Vagina (tissue), 2 donors: ENCODE results near the gene EYS. TPM values are rescaled to one million over a fixed set of nuclear protein-coding genes. Genes with fewer than 3 reads are reported as not detected.

ENCODE experiments used
- DNase-seq, 2 donors: peaks; one replicate each; pipeline ENCODE4 v3.0.0-alpha.2; 2017; ENCODE audit errors: extremely low spot score in 2 of 2
- H3K27ac ChIP-seq: fragments of 200-600 bp; sonication (generic); one replicate; pipeline ENCODE4 v1.5.1; 2019
- H3K27me3 ChIP-seq: fragments of 200-600 bp; sonication (generic); one replicate; pipeline ENCODE4 v1.5.1; 2019
- H3K36me3 ChIP-seq, 2 donors: fragments of 200-600 bp; sonication (generic); one replicate each; pipeline ENCODE4 v1.5.1; 2017 to 2019
- H3K4me1 ChIP-seq: fragments of 200-600 bp; sonication (generic); one replicate; pipeline ENCODE4 v1.5.1; 2019
- H3K4me3 ChIP-seq, 2 donors: fragments of 200-600 bp; sonication (generic); 1 replicate in 1 of 2; 2 replicates in 1 of 2; pipeline ENCODE4 v1.5.1; 2016 to 2019
- H3K9me3 ChIP-seq: fragments of 200-600 bp; sonication (generic); one replicate; pipeline ENCODE4 v1.5.1; 2019
- POLR2A ChIP-seq, 2 donors: fragments of 450-650 bp; IDR thresholded peaks; one replicate each; pipeline ENCODE4 v1.6.1; 2017; ENCODE audit warnings: antibody characterized with exemption in 2 of 2, mild to moderate bottlenecking in 2 of 2, moderate library complexity in 2 of 2
- POLR2AphosphoS5 ChIP-seq, 2 donors: sonication (generic); formaldehyde crosslinking; IDR thresholded peaks; one replicate each; pipeline ENCODE4 v1.9.0; 2017; ENCODE audit warnings: antibody characterized with exemption in 2 of 2, mild to moderate bottlenecking in 2 of 2, low read depth in 1 of 2; ENCODE audit not compliant: insufficient read depth in 1 of 2
- intact Hi-C: fragments of 100-400 bp; cut with DNase I; formaldehyde crosslinking; loops from one replicate; pipeline ENCODE4 v1.15.1; 2023
- total RNA-seq: library from RNA; depleted of rRNA; stranded (reverse); fragments of >200 nt; gene quantifications from one replicate; pipeline ENCODE4 v1.2.3, GENCODE V29; 2016
- TF ChIP-seq, protein P1 (sequence below), 3 experiments: fragments of 450-650 bp in 2 of 3; fragments of 200-600 bp in 1 of 3; sonication (generic) in 1 of 3; IDR thresholded peaks; one replicate each; pipeline ENCODE4 v1.5.1; 2017 to 2019; ENCODE audit warnings: antibody characterized with exemption in 3 of 3, mild to moderate bottlenecking in 2 of 3, moderate library complexity in 2 of 3

Gene EYS
- total RNA-seq, 1 donor from 2014 or later, result not detected

DNA sequence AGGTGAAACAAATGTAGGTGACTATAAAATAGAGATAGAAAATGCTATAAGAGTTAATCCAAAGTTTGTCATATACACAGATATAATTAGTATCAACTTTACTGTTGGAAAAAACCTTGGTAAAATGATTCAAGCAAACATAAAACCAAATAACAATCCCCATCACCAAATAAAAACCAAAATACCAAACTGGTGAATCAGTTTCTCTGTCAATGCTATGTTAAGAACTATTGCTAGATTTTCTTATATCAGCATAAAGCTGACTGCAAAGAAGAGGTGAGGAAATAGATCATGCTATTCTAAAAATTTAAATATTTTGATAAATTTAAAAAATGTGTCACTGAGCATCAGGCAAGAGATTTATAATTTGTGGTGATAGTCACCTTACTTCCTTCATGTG is 1413.0 kb downstream of the EYS start:
- Histone ChIP-seq H3K36me3 (no peaks in the 10 kb centered on the region), H3K9me3 (no peaks in the 10 kb centered on the region), H3K4me3 (no peak overlapping the region), H3K27me3 (no peaks in the 10 kb centered on the region), H3K27ac (no peak overlapping the region), H3K4me1 (no peaks in the 10 kb centered on the region)
- DNase-seq, result no peak
- intact Hi-C loops, result no loop called here
- TF ChIP-seq POLR2AphosphoS5 (IDR thresholded peaks at IDR 0.05; ENCODE audit: insufficient read depth in 1 of 2, low read depth in 1 of 2) (no peak), POLR2A (IDR thresholded peaks at IDR 0.05) (no peak)
- TF ChIP-seq, protein P1, sequence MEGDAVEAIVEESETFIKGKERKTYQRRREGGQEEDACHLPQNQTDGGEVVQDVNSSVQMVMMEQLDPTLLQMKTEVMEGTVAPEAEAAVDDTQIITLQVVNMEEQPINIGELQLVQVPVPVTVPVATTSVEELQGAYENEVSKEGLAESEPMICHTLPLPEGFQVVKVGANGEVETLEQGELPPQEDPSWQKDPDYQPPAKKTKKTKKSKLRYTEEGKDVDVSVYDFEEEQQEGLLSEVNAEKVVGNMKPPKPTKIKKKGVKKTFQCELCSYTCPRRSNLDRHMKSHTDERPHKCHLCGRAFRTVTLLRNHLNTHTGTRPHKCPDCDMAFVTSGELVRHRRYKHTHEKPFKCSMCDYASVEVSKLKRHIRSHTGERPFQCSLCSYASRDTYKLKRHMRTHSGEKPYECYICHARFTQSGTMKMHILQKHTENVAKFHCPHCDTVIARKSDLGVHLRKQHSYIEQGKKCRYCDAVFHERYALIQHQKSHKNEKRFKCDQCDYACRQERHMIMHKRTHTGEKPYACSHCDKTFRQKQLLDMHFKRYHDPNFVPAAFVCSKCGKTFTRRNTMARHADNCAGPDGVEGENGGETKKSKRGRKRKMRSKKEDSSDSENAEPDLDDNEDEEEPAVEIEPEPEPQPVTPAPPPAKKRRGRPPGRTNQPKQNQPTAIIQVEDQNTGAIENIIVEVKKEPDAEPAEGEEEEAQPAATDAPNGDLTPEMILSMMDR (IDR thresholded peaks at IDR 0.05), result no peak

DNA sequence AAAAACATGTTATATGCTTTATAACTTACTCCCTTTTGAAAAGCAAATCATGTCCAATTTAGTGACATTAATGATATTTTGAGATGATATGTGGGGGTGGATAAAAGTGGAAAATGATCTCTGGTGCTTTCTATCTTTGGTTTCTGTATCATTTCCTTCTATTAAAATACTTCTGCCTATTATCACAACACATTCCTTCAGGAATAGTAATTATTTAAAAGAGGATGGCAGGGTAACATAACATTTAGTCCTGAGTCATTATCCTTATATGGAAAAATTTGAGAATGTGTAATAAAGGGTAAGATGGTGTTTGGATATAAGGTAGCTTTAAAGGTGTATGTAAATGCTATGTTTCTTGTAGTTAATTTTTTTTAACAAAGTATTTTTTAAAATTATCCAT is 1413.7 kb downstream of the EYS start:
- Histone ChIP-seq H3K4me1 (no peaks in the 10 kb centered on the region), H3K27ac (no peak overlapping the region), H3K9me3 (no peaks in the 10 kb centered on the region), H3K36me3 (no peaks in the 10 kb centered on the region), H3K27me3 (no peaks in the 10 kb centered on the region), H3K4me3 (no peak overlapping the region)
- DNase-seq, result no peak
- intact Hi-C loops, result no loop called here
- TF ChIP-seq, protein P1 (IDR thresholded peaks at IDR 0.05), result no peak
- no peak for TF ChIP-seq POLR2A (IDR thresholded peaks at IDR 0.05)
- no peak for TF ChIP-seq POLR2AphosphoS5 (IDR thresholded peaks at IDR 0.05; ENCODE audit: insufficient read depth in 1 of 2, low read depth in 1 of 2)

- Histone ChIP-seq H3K36me3 (no peaks in the 10 kb centered on the region), H3K4me1 (no peaks in the 10 kb centered on the region), H3K9me3 (no peaks in the 10 kb centered on the region), H3K27ac (no peak overlapping the region), H3K27me3 (no peaks in the 10 kb centered on the region), H3K4me3 (no peak overlapping the region)
- TF ChIP-seq POLR2AphosphoS5 (IDR thresholded peaks at IDR 0.05; ENCODE audit: insufficient read depth in 1 of 2, low read depth in 1 of 2), result no peak
- TF ChIP-seq, protein P1 (IDR thresholded peaks at IDR 0.05), result no peak
- TF ChIP-seq POLR2A (IDR thresholded peaks at IDR 0.05), result no peak
- no peak for DNase-seq
- intact Hi-C loops, result no loop called here
Measured at GRCh38 chr6:64290867-64291266, 1416.2 kb downstream of the EYS start.

GRCh38 chr6:64289931-64290330 is 1417.1 kb downstream of the EYS start:
- Histone ChIP-seq H3K4me1 (no peaks in the 10 kb centered on the region), H3K9me3 (no peaks in the 10 kb centered on the region), H3K36me3 (no peaks in the 10 kb centered on the region), H3K4me3 (no peak overlapping the region), H3K27me3 (no peaks in the 10 kb centered on the region), H3K27ac (no peak overlapping the region)
- TF ChIP-seq, protein P1 (IDR thresholded peaks at IDR 0.05), result no peak
- no peak for TF ChIP-seq POLR2A (IDR thresholded peaks at IDR 0.05)
- TF ChIP-seq POLR2AphosphoS5 (IDR thresholded peaks at IDR 0.05; ENCODE audit: insufficient read depth in 1 of 2, low read depth in 1 of 2), result no peak
- intact Hi-C loops, result no loop called here
- no peak for DNase-seq

GRCh38 chr6:64288351-64288750 is 1418.7 kb downstream of the EYS start:
- DNase-seq, result no peak
- no peak overlapping the region for H3K4me3 ChIP-seq
- intact Hi-C loops, result no loop called here
- no peak overlapping the region for H3K27ac ChIP-seq
- no peaks in the 10 kb centered on the region for H3K9me3 ChIP-seq
- no peaks in the 10 kb centered on the region for H3K4me1 ChIP-seq
- TF ChIP-seq POLR2A (IDR thresholded peaks at IDR 0.05), result no peak
- TF ChIP-seq POLR2AphosphoS5 (IDR thresholded peaks at IDR 0.05; ENCODE audit: insufficient read depth in 1 of 2, low read depth in 1 of 2), result no peak
- TF ChIP-seq, protein P1 (IDR thresholded peaks at IDR 0.05), result no peak
- no peaks in the 10 kb centered on the region for H3K36me3 ChIP-seq
- H3K27me3 ChIP-seq, result no peaks in the 10 kb centered on the region
